Tibial nerve (tissue), 4 donors: ENCODE results near the gene MAMLD1. TPM values are rescaled to one million over a fixed set of nuclear protein-coding genes. Genes with fewer than 3 reads are reported as not detected.

Experiments used
- DNase-seq, 2 donors: peaks; one replicate each; pipeline ENCODE4 v3.0.0-alpha.2; 2019; ENCODE audit warnings: low spot score in 2 of 2
- H3K27ac ChIP-seq, 4 donors: fragments of 200-600 bp; sonication (generic) in 3 of 4; one replicate each; pipeline ENCODE4 v1.5.1; 2017 to 2019; ENCODE audit warnings: mild to moderate bottlenecking in 1 of 4
- H3K27me3 ChIP-seq, 2 donors: fragments of 200-600 bp; sonication (generic) in 1 of 2; one replicate each; pipeline versions ENCODE4 v1.5.1 to v1.6.0; 2017 to 2019
- H3K36me3 ChIP-seq, 3 donors: fragments of 200-600 bp; sonication (generic); one replicate each; pipeline ENCODE4 v1.5.1; 2018 to 2019
- H3K4me1 ChIP-seq, 4 donors: fragments of 200-600 bp; sonication (generic) in 3 of 4; one replicate each; pipeline ENCODE4 v1.5.1; 2017 to 2019
- H3K4me3 ChIP-seq, 4 donors: fragments of 200-600 bp; sonication (generic) in 3 of 4; one replicate each; pipeline ENCODE4 v1.5.1; 2017 to 2019; ENCODE audit warnings: mild to moderate bottlenecking in 1 of 4, moderate library complexity in 1 of 4
- H3K9me3 ChIP-seq, 4 donors: fragments of 200-600 bp; sonication (generic) in 3 of 4; one replicate each; pipeline ENCODE4 v1.5.1; 2017 to 2019
- CTCF ChIP-seq, 5 experiments: fragments of 200-600 bp in 3 of 5; fragments of 450-650 bp in 2 of 5; sonication (generic) in 3 of 5; IDR thresholded peaks; one replicate each; pipeline ENCODE4 v1.5.1; 2016 to 2019; ENCODE audit warnings: antibody characterized with exemption in 5 of 5, mild to moderate bottlenecking in 3 of 5, moderate library complexity in 2 of 5
- EP300 ChIP-seq, 2 donors: sonication (generic); formaldehyde crosslinking; IDR thresholded peaks; one replicate each; pipeline ENCODE4 v1.6.1; 2017; ENCODE audit warnings: antibody characterized with exemption in 2 of 2, mild to moderate bottlenecking in 1 of 2
- POLR2A ChIP-seq, 2 donors: fragments of 450-650 bp; IDR thresholded peaks; one replicate each; pipeline ENCODE4 v1.6.1; 2017; ENCODE audit warnings: antibody characterized with exemption in 2 of 2, mild to moderate bottlenecking in 2 of 2, moderate library complexity in 2 of 2
- WGBS, 2 donors: methylation state at CpG; one replicate each; pipeline ENCODE4 v1.1.5; 2018; 5-methylcytosine and 5-hydroxymethylcytosine counted together
- total RNA-seq, 4 donors: library from RNA; depleted of rRNA; stranded (reverse); fragments of >200 nt; gene quantifications; one replicate each; pipeline ENCODE4 v1.1.0, GENCODE V29; 2016

Gene MAMLD1
- total RNA-seq, 4 donors from 2014 or later: 8.2 to 16.2 (median 9.2) TPM

- Histone ChIP-seq H3K27me3 (no peaks in the 10 kb centered on the region), H3K4me3 (no peak overlapping the region), H3K9me3 (no peaks in the 10 kb centered on the region), H3K27ac (peak overlapping the region in 3 of 4 donors; percentile 12 to 86 (median 85)), H3K4me1 (peaks cover 0 to 54% (median 5%) of the 10 kb centered on the region in 4 donors), H3K36me3 (no peaks in the 10 kb centered on the region)
- no peak for DNase-seq
- TF ChIP-seq EP300 (IDR thresholded peaks at IDR 0.05): no peak
- no peak for TF ChIP-seq POLR2A (IDR thresholded peaks at IDR 0.05)
- no peak for TF ChIP-seq CTCF (IDR thresholded peaks at IDR 0.05)
- 40 to 65% methylated on average over 1 to 2 of the region's 2 CpGs for WGBS, 2 donors
Observed at GRCh38 chrX:150506020-150506419, 142.9 kb downstream of the MAMLD1 start.

DNA sequence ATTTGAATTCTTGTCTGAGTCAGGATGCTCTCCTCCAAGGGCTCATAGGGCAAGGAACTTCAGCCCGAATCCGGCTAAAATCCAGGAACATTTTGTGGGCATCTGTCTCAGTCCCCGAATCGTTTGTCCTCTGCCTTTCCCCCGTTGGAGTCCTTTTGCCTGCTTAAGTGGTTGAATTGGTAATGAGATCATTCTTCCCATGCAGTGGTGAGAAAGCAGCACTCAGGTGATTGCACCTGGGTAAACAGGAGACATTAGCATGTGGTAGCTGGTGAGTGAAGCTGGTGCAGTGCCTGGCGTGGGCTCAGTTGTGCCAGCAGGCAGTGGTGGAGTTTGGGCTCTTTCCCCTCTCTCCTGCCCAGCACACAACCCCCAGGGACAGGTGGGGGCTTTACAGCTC, 143.4 kb downstream of the MAMLD1 start:
- peak overlapping the region in 3 of 4 donors; percentile 12 to 86 (median 85) for H3K27ac ChIP-seq
- 31 to 63% methylated on average over 5 to 6 of the region's 6 CpGs for WGBS, 2 donors
- H3K4me3 ChIP-seq: no peak overlapping the region
- H3K9me3 ChIP-seq: no peaks in the 10 kb centered on the region
- peaks cover 0 to 54% (median 5%) of the 10 kb centered on the region in 4 donors for H3K4me1 ChIP-seq
- H3K27me3 ChIP-seq: no peaks in the 10 kb centered on the region
- no peak for DNase-seq
- TF ChIP-seq EP300 (IDR thresholded peaks at IDR 0.05): no peak
- TF ChIP-seq CTCF (IDR thresholded peaks at IDR 0.05): no peak
- no peak for TF ChIP-seq POLR2A (IDR thresholded peaks at IDR 0.05)
- H3K36me3 ChIP-seq: no peaks in the 10 kb centered on the region

DNA sequence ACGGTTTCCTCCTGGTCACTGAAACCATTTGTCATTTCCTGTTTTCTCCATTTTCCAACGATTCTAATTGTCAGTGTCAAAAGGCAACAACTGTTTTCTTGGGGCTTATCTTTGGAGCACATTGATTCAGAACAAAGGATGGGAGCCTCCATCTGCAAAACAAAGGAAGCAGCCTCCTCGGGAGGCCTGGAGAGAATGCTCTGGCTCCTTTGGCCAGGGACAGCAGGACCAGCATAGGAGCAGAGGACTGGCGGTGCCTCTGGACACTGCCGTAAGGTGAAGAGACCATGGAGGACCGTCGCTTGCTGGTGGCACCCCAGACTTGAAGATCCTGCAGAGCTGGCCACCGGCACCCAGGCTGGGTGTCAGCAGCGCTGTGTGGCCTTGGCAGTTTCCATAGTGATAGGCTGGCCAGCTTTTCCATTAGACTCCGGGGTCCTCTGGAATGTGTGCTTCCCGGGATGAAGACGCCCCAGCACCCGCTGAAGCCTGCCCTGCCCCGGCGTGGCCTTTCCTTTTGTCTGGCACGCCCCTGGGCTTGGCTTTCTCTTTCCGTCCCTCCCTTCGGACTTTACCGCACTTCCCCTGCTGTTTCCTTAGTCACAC, 144.2 kb downstream of the MAMLD1 start:
- no peak for TF ChIP-seq POLR2A (IDR thresholded peaks at IDR 0.05)
- no peak for TF ChIP-seq EP300 (IDR thresholded peaks at IDR 0.05)
- TF ChIP-seq CTCF (IDR thresholded peaks at IDR 0.05): no peak
- peak overlapping the region in 3 of 4 donors; percentile 64 to 86 (median 85) for H3K27ac ChIP-seq
- DNase-seq: no peak
- peak overlapping the region in 1 of 4 donors; percentile 24 for H3K4me3 ChIP-seq
- H3K27me3 ChIP-seq: no peaks in the 10 kb centered on the region
- H3K4me1 ChIP-seq: peaks cover 0 to 54% (median 5%) of the 10 kb centered on the region in 4 donors
- H3K36me3 ChIP-seq: no peaks in the 10 kb centered on the region
- 22 to 37% methylated on average over 14 to 18 of the region's 19 CpGs for WGBS, 2 donors
- H3K9me3 ChIP-seq: no peaks in the 10 kb centered on the region

DNA sequence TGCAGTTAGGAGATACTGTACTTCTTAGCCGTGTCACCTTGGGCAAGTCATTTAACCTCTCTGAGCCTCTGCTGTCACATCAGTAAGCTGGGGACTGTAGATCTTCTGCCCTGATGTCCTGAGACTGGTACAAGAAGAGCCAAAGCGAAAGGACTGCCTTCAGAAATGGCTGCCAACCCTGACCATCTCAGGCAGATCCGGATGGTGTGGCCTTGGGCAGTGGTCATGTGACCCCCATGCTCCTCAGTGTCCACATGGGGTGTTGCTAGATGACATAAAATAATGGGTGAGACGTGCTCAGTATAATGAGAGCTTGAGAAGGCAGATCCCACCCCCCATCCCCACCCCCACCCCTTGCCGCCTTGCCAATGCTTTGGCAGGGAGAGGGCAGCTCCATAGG, 144.9 kb downstream of the MAMLD1 start:
- no peak for DNase-seq
- H3K9me3 ChIP-seq: no peaks in the 10 kb centered on the region
- 57 to 63% methylated on average over 5 of the region's 5 CpGs for WGBS, 2 donors
- H3K27me3 ChIP-seq: no peaks in the 10 kb centered on the region
- H3K4me3 ChIP-seq: peak overlapping the region in 1 of 4 donors; percentile 24
- H3K27ac ChIP-seq: peak overlapping the region; percentile 35 to 86 (median 74)
- no peaks in the 10 kb centered on the region for H3K36me3 ChIP-seq
- peaks cover 0 to 54% (median 5%) of the 10 kb centered on the region in 4 donors for H3K4me1 ChIP-seq
- TF ChIP-seq CTCF (IDR thresholded peaks at IDR 0.05) (no peak), POLR2A (IDR thresholded peaks at IDR 0.05) (no peak), EP300 (IDR thresholded peaks at IDR 0.05) (no peak)

GRCh38 chrX:150508451-150509367, 145.6 kb downstream of the MAMLD1 start:
- 3 to 41% methylated on average over 4 to 13 of the region's 16 CpGs for WGBS, 2 donors
- peak; percentile 18 to 25 for DNase-seq
- no peaks in the 10 kb centered on the region for H3K36me3 ChIP-seq
- H3K27ac ChIP-seq: peak overlapping the region; percentile 35 to 86 (median 74)
- no peaks in the 10 kb centered on the region for H3K27me3 ChIP-seq
- peak in 1 of 2 donors; percentile 21 for TF ChIP-seq EP300 (IDR thresholded peaks at IDR 0.05)
- TF ChIP-seq CTCF (IDR thresholded peaks at IDR 0.05): no peak
- TF ChIP-seq POLR2A (IDR thresholded peaks at IDR 0.05): no peak
- H3K4me1 ChIP-seq: peaks cover 0 to 49% (median 5%) of the 10 kb centered on the region in 4 donors
- no peaks in the 10 kb centered on the region for H3K9me3 ChIP-seq
- peak overlapping the region in 1 of 4 donors; percentile 24 for H3K4me3 ChIP-seq
